ENCODE data around the gene NUDT8.
"Not testable (repeated sequence)": the region's sequence is repeated elsewhere in the genome, so short reads cannot be mapped to it uniquely, and the experiment has no call there.

The NUDT8 gene

DNA sequence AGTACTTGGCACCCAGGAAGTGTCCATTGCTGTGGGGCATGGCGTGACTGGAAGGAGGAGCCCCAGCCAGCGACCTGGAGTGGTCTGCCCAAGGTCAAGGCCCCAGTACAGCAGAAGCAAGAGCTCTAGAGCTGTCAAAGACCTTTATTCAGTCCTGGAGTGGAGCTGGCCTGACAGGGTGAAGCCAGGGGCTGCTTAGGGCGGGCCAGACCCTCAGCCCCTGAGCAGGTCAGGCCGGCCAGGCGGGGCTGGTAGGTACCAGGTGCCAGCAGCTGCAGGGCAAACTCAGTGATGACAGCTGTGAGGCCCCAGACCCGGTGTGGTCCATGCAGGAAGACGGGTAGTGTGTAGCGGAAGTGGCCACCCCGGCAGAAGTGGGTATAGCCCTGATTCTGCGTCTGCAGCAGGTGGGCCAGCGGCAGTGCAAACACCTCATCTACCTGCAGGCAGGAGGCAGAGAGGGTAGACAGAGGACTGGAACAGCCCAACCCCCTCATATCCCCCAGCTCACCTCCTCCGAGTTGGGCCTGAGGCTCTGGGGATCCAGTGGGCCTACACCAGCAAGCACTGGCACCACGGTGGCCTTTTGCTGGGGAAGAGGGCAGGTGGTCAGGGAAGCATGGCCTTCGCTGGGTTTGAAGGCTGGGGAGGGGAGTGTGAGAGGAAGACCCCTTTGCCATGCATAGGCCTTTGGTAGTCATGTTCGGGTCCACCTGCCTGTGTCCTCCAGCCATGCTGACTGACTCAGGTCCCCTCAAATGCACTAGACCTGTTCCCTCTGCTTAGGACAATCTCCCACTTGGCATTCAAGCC lies 1.7 kb downstream of the NUDT8 start:
- DNase-seq (ENCODE audit: low read depth) = no peak

DNA sequence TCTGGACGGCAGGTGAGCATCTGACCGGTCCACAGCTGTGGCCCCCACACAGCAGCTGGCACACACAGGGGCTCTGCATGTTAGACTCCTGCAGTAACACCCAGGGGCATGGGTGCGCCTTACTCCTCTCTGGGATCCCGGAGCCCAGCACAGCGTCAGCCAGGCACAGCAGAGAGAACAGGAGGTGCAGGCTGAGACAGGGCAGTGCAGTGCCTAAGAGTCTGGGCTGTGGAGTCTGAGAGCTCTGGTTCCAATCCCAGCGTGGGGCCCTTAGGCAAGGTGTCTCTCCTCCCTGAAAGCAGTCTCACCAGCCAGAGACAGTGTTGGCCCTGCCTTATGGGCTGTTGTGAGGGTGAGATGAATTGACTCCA lies 2.3 kb downstream of the NUDT8 start:
- no peak for DNase-seq (ENCODE audit: low read depth)

DNA sequence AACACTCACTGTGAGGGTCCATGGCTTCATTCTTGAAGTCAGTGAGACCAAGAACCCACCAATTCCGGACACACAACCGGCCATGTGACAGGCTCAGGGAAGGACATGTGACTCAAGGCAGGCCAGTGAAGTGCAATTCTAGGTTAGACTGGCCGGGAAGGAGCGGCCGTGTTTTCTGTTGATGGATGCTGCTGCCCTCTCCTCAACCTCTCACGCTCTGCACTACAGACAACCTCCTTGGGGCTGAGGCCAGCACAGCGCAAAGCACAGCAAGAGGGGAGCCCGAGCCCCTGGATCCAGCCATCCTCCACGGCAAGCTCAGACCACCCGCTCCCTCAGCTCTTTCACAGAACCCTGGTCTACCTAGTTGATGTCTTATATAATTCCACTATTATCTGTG lies 2.8 kb downstream of the NUDT8 start:
- no peak for DNase-seq (ENCODE audit: low read depth)

DNA sequence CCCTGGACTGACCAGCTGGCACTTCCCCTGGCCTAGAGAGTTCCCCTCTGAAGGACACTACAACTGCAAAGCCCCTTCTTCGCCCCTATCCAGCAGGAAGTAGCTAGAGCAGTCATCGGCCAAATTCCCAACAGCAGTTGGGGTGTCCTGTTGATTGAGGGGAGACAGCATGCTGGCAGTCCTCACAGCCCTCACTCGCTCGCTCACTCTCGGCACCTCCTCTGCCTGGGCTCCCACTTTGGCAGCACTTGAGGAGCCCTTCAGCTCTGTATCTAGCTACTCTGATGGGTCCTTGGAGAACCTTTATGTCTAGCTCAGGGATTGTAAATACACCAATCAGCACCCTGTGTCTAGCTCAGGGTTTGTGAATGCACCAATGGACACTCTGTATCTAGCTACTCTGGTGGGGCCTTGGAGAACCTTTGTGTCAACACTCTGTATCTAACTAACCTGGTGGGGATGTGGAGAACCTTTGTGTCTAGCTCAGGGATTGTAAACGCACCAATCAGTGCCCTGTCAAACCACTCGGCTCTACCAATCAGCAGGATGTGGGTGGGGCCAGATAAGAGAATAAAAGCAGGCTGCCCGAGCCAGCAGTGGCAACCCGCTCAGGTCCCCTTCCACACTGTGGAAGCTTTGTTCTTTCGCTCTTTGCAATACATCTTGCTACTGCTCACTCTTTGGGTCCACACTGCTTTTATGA lies 3.5 kb downstream of the NUDT8 start:
- not testable (repeated sequence) for DNase-seq (ENCODE audit: low read depth)

DNA sequence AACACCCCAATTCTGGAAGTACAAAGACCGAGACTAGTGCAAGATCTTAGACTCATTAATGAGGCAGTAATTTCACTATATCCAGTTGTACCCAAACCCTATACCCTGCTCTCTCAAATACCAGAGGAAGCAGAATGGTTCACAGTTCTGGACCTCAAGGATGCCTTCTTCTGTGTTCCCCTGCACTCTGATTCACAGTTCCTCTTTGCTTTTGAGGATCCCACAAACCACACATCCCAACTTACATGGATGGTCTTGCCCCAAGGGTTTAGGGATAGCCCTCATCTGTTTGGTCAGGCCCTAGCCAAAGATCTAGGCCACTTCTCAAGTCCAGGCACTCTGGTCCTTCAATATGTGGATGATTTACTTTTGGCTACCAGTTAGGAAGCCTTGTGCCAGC lies 5.9 kb downstream of the NUDT8 start:
- not testable (repeated sequence) for DNase-seq (ENCODE audit: low read depth)

DNA sequence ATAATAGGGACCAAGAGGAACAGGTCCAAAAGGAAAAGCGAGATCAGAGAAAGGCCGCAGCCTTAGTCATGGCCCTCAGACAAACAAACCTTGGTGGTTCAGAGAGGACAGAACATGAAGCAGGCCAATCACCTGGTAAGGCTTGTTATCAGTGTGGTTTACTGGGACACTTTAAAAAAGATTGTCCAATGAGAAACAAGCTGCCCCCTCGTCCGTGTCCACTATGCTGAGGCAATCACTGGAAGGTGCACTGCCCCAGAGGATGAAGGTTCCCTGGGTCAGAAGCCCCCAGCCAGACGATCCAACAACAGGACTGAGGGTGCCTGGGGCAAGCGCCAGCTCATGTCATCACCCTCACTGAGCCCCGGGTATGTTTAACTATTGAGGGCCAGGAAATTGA lies 6.8 kb downstream of the NUDT8 start:
- not testable (repeated sequence) for DNase-seq (ENCODE audit: low read depth)

DNA sequence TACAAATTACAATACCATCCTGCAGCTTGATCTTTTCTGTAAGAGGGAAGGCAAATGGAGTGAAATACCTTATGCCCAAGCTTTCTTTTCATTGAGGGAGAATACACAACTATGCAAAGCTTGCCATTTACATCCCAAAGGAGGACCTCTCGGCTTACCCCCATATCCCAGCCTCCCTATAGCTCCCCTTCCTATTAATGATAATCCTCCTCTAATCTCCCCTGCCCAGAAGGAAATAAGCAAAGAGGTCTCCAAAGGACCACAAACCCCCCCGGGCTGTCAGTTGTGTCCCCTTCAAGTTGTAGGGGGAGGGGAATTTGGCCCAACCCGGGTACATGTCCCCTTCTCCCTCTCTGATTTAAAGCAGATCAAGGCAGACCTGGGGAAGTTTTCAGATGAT lies 7.8 kb downstream of the NUDT8 start:
- DNase-seq (ENCODE audit: low read depth) = not testable (repeated sequence)

DNA sequence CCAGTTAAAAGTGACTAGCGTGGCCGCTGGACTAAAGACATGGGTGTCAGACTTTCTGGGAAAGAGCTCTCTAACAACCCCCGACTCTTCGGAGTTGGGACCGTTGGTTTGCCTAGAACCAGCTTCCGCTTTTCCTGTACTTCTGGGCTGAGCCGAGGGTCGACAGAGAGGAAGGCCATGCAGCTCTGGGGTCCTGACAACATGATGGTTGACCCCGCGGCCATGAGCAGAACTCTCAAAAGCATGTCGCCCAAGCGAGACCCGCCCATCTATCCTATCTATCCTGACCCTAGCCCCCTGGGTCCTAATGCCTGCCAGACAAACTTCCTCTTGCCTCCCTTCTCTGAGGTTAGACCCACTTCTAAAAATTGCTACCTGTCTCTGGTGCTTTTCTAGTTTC lies 9.1 kb downstream of the NUDT8 start:
- DNase-seq (ENCODE audit: low read depth) = not testable (repeated sequence)

DNA sequence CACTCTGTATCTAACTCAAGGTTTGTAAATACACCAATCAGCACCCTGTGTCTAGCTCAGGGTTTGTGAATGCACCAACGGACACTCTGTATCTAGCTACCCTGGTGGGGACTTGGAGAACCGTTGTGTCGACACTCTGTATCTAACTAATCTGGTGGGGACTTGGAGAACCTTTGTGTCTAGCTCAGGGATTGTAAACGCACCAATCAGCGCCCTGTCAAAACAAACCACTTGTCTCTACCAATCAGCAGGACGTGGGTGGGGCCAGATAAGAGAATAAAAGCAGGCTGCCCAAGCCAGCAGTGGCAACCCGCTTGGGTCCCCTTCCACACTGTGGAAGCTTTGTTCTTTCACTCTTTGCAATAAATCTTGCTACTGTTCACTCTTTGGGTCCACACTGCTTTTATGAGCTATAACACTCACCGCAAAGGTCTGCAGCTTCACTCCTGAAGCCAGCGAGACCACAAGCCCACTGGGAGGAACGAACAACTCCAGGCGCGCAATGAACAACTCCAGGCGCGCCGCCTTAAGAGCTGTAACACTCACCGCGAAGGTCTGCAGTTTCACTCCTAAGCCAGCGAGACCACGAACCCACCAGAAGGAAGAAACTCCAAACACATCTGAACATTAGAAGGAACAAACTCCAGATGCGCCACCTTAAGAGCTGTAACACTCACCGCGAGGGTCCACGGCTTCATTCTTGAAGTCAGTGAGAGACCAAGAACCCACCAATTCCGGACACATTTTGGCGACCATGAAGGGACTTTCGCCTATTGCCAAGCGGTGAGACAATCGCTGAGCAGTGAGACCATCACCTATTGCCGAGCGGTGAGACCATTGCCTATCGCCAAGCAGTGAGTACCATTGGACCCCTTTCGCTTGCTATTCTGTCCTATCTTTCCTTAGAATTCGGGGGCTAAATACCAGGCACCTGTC lies 9.8 kb downstream of the NUDT8 start:
- DNase-seq (ENCODE audit: low read depth) = not testable (repeated sequence)

DNA sequence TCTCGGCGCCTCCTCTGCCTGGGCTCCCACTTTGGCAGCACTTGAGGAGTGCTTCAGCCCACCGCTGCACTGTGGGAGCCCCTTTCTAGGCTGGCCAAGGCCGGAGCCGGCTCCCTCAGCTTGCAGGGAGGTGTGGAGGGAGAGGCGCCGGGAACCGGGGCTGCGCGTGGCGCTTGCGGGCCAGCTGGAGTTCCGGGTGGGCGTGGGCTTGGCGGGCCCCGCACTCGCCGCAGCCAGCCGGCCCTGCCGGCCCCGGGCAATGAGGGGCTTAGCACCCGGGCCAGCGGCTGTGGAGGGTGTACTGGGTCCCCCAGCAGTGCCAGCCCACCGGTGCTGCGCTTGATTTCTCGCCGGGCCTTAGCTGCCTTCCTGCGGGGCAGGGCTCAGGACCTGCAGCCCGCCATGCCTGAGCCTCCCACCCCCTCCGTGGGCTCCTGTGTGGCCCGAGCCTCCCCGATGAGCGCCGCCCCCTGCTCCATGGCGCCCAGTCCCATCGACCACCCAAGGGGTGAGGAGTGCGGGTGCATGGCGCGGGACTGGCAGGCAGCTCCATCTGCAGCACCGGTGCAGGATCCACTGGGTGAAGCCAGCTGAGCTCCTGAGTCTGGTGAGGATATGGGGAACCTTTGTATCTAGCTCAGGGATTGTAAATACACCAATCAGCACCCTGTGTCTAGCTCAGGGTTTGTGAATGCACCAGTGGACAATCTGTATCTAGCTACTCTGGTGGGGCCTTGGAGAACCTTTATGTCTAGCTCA lies 10.7 kb downstream of the NUDT8 start:
- DNase-seq (ENCODE audit: low read depth) = not testable (repeated sequence)

DNA sequence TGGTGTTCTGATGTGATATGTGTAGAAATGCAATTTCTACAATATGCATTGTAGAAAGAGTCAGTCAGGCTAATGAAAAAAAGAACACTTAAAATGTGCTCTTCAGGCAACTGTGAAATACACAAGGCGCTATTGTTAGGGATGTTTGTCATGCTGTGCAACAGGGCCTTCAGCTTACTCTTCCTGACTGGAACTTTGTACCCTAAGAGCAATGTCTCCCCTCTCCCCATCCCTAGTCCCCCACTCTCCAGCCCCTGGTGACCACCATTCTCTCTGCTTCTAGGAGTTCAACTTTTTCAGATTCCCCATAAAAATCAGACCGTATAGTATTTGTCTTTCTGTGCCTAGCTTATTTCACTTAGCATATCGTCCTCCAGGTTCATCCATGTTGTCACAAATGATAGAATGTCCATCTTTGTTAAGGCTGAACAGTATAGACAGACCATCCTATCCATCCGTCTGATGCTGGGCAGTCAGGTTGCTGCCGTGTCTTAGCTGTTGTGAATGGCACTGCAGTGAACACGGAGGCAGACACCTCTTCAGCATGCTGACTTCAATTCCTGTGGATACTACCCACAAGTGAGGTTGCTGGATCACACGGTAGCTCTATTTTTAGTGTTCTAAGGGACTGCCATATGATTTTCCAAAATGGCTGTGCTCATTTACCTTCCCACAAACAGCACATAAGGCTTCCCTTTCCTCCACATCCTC lies 12.3 kb downstream of the NUDT8 start:
- no peak for DNase-seq (ENCODE audit: low read depth)

DNA sequence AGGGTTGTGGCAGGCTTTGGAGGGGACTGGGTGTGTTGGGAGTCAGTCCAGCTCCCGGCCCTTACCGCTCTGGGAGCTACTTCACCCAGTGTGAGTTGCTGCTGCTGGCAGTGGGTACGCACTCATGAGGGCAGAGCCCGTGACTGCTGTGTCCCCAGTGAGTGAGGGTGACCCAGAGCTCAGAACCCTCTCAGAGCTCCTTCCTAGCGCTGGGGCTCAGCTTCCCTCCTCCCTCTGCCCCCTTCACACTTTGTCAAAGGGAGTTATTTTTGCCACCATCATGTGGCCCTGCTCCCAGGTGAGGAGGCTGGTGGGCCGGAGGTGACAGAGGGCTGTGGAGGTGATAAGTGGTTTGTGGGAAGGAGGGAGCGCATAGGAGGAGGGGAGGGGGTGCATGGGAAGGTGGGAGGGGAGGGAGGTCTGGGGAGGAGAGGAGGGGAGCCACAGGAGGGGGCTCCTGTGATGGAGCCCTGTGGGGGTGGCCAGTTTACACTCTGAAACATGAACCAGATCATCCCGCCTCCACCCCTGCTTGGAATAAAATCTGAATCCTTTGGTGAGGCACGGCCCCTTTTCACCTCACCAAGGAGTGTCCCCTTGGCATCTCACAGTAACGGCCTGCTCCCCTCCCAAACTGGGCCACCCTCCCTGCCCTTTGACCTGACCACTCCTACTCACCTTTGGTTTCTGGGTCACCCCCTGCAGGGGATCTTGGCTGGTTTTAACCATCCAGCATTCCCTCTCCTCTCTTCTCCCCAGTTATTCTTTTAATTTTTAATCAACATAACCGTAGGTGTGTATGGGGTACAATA lies 13.1 kb downstream of the NUDT8 start:
- DNase-seq (ENCODE audit: low read depth) = no peak

DNA sequence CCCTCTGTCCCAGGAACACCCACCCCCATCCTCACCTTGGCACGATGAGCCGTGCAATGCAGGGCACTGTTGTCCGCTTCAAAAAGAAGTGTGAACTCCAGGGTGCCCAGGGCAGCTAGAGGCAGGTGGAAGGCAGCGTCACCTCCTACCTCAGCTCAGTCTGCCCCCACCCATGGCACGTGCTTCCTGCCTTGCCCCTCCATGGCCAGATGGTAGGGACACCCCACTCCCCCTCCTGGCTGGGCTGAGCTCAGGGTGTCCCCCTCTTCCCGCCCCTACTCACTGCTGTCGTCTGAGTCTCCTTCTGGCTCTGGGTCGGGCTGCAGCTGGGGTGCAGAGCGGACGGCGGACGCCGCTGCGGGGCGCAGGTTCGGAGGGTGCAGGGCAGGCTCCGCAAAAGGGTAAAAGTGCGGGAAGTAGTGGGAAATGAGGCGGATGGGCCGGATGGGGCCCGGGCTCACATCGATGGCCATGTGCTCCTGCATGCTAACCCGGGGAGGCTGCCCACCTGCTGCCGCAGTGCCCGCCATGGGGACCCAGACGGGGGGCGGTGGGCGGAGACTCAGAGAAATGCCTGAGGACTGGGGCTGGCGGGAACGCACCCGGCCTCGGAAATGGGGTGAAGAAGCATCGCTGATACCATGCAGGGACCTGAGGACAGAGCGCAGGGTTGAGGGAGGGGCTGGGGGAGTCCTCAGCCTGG lies 13.9 kb downstream of the NUDT8 start:
- DNase-seq (ENCODE audit: low read depth) = no peak

DNA sequence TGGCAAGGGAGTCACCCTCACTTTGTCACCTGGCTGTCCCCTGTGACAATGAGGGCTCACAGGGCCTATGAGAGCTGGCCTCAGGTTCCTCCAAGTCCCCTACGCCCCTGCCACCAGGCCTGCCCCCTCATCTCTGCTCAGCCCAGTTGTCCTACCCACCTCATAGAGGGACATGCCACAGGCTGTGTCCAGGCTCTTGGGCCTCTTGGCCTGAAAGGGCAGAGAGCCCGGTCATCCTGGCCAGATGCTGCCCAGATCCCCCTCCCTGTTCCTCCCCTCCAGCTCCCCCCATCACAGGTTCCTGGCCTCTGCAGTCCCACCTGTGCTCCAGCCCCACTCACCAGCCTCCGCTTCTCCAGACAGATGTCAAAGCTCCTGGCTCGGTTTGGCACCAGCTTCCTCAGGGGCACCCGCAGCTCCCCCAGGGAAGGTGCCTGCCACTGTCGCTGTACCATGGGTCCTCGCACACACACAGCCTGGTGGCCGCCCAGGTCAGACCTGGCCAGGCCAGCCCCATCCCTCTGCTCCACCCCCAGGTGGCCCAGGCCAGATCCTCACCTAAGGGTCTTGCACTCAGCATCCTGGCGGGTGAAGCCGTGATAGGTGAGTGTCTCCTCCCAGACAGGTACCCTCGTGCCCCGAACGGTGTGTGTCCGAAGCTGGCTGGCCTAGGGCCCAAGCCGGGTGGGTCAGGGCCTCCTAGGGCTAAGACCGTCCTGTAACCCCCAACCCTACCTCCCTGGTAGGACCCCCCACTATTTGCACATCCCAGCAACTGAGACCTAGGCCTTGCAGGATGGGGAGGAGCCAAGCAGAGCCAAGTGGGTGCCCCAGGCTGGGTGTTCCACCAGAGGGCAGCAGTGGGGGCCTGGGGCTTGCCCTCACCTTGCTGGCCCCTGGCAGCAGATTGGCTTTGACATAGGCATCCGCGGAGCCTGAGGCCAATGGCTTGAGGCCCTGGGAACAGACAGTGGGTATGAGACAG lies 14.7 kb downstream of the NUDT8 start:
- DNase-seq (ENCODE audit: low read depth) = no peak

DNA sequence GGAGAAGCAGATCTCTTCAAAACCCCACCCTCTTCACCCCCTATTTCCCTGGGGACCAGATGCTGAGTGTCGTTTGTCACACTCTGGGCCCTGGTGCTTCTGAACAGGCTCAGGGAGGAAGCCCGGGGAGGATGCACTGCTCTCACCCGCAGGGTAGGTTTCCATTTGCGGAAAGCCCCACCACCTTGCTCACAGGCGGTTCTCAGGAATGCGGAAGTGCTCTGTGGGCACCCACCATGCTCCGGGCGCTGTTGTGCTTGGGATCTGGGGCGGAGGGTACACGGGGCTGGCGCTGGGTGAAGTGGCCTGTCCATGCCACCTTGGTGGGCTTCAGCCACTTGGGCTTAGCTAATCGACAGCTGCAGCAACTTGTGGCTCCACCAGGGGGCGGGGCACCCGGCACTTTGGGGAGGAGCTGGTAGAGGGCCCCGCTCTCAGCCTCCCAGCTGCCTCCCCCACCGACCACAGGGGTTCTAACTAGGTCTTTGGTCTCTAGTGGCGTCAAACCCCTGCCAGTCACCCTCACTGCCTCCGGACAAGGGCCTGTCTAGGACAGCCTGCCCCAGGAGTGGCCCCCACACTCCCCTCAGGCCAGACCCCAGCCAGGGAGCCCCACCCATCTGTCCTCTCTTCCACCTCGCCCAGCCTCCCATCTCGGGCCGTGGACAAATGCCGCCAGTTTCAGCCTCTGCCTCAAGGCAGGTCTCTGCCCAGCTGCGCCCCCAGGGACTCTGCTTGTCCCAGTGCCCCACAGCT lies 15.6 kb downstream of the NUDT8 start:
- peak; percentile 4 for DNase-seq (ENCODE audit: low read depth)

DNA sequence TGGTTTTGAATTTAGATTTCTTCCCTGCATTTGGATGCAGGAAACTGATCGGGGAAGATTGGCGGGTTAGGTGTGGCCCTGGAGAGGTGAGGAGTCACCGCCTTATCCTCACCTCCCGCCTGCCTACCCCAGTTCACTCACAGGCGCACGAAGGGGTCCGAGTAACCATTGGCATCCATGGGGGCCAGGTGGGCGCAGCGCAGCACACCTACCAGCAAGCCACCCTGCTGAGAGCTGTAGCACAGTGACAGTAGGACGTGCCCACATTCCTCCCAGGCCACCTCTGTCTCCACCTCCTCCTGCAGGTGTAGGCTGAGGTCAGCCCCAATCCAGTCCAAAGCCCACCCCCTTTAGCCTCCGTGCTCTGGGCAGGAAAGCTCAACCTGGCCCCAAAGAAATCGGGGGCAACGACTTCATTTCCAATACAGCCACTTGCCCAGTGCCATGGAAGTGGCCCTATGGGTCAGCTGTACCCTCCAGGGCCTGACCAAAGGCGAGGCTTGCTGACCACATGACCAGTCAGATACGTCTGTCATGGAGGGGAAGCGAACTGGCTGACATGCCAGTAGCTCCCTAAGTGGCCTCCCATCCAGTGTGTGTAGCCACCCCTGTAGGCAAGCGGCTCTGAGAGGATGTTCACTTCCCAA lies 16.3 kb downstream of the NUDT8 start:
- no peak for DNase-seq (ENCODE audit: low read depth)

DNA sequence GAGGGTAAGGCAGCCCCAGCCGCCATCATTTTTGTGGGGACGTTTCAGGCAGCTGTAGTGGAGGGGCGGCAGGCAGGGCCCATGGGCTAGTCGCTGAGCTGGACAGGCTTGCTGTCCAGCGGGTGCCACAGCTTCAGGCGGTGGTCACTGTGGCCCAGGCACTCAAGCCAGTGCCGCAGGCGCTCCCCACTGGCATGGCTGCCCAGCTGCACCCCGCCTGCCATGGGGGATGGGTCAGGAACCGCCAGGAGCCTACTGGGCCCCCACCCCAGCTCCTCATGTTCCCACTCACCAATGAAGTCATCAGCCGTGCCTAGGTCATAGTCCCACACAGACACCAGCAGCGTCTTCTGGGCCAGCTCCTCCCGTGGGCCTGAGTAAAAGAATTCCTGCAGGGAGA lies 17.0 kb downstream of the NUDT8 start:
- no peak for DNase-seq (ENCODE audit: low read depth)
